ENCODE data around the gene RLN3. TPM values are rescaled to one million over a fixed set of nuclear protein-coding genes. Genes with fewer than 3 reads are reported as not detected.

The RLN3 gene
- total and polyA plus RNA-seq, 2 experiments from 2014 or later: not detected

GRCh38 chr19:14054099-14054498, 26.2 kb downstream of the RLN3 start:
- H3K27me3 ChIP-seq (ENCODE audit: insufficient read depth): peaks cover 15% of the 10 kb centered on the region
- no peak overlapping the region for H3K27ac ChIP-seq (ENCODE audit: low read depth)
- Mint-ChIP-seq H3K4me3 (no peak overlapping the region; the same call in 2 of the 3 replicates), H3K9me3 (no peaks in the 10 kb centered on the region; the same call in 2 of the 3 replicates), H3K27me3 (ENCODE audit: insufficient read depth, low read depth, poor library complexity) (peaks cover 29% of the 10 kb centered on the region), H3K4me1 (peaks cover 9% of the 10 kb centered on the region; the same call in 2 of the 3 replicates), H3K36me3 (ENCODE audit: low read depth) (peaks cover 24% of the 10 kb centered on the region), H3K27ac (no peak overlapping the region)
- H3K4me2 ChIP-seq: no peak overlapping the region
- no peak overlapping the region for H3K4me3 ChIP-seq
- no peak for DNase-seq (ENCODE audit: low spot score)
- H3F3A ChIP-seq (replicated peaks; ENCODE audit: low read depth): no peaks in the 10 kb centered on the region; the same call in 1 of the 2 replicates
- no peaks in the 10 kb centered on the region for H3K79me2 ChIP-seq (replicated peaks; ENCODE audit: insufficient read depth)
- ATAC-seq: no peak
- TF ChIP-seq CREB1 (CRISPR knock-in tag; IDR thresholded peaks at IDR 0.05; ENCODE audit: low read depth): no peak
- TF ChIP-seq EZH2phosphoT487 (IDR thresholded peaks at IDR 0.05; ENCODE audit: unreplicated experiment): no peak
- no peak for TF ChIP-seq ZNF462 (CRISPR knock-in tag; IDR thresholded peaks at IDR 0.05)
- no peak for TF ChIP-seq JUNB (IDR thresholded peaks at IDR 0.05; ENCODE audit: unreplicated experiment)
- TF ChIP-seq ETS1 (IDR thresholded peaks at IDR 0.05): no peak
- no peak for TF ChIP-seq NANOG (IDR thresholded peaks at IDR 0.05; ENCODE audit: borderline replicate concordance)
- no peak for TF ChIP-seq POLR2AphosphoS5 (IDR thresholded peaks at IDR 0.05; ENCODE audit: low read depth)
- TF ChIP-seq CTCF (conservative IDR thresholded peaks at IDR 0.05; ENCODE audit: low read depth in 2 of 2): no peak
- TF ChIP-seq ZNF331 (CRISPR knock-in tag; IDR thresholded peaks at IDR 0.05; ENCODE audit: low read depth): no peak
- no peak for TF ChIP-seq REST (IDR thresholded peaks at IDR 0.05; ENCODE audit: unreplicated experiment)
- no peak for TF ChIP-seq EZH2 (IDR thresholded peaks at IDR 0.05; ENCODE audit: low read depth, unreplicated experiment)
- no peak for TF ChIP-seq STAT1 (IDR thresholded peaks at IDR 0.05; ENCODE audit: unreplicated experiment)
- no peak for TF ChIP-seq ZNF114 (CRISPR knock-in tag; IDR thresholded peaks at IDR 0.05)
- no peaks in the 10 kb centered on the region; the same call in 1 of the 2 replicates for H4K20me1 ChIP-seq (replicated peaks; ENCODE audit: insufficient read depth)
- H2AFZ ChIP-seq: no peak overlapping the region
- peaks cover 4% of the 10 kb centered on the region; the same call in 1 of the 2 replicates for H3K4me1 ChIP-seq (ENCODE audit: insufficient read depth)
- no peaks in the 10 kb centered on the region for H3K9me2 ChIP-seq (ENCODE audit: insufficient read depth)
- H3K36me3 ChIP-seq (ENCODE audit: insufficient read depth): no peaks in the 10 kb centered on the region
